ENCODE data around the gene IRF7.

The IRF7 gene

GRCh38 chr11:620935-621814 lies 5.4 kb upstream of the IRF7 start:
- no peak for DNase-seq (ENCODE audit: low read depth)

GRCh38 chr11:620201-620600 lies 4.5 kb upstream of the IRF7 start:
- DNase-seq (ENCODE audit: low read depth) = no peak

DNA sequence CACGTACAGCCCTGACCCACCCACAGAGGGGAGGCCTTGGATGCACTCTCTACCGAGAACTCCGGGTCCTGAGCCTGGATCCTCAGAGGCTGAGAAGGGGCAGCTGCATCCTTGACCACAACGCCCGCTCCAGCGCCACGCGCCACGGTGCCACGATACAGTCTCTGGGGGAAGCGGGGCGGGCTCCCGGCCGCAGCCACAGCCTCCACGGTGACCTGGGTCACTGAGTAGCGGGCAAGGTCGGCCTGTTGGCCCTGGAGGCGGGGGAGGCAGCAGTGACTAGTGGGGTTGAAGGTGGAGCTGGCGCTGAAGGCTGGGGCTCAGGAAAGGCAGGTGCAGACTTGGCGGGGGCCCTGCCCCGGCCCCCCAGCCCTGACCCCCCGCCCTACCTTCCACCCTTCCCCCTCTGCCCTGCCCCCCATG lies 3.9 kb upstream of the IRF7 start:
- DNase-seq (ENCODE audit: low read depth) = no peak

GRCh38 chr11:618856-619627 lies 3.3 kb upstream of the IRF7 start:
- no peak for DNase-seq (ENCODE audit: low read depth)

DNA sequence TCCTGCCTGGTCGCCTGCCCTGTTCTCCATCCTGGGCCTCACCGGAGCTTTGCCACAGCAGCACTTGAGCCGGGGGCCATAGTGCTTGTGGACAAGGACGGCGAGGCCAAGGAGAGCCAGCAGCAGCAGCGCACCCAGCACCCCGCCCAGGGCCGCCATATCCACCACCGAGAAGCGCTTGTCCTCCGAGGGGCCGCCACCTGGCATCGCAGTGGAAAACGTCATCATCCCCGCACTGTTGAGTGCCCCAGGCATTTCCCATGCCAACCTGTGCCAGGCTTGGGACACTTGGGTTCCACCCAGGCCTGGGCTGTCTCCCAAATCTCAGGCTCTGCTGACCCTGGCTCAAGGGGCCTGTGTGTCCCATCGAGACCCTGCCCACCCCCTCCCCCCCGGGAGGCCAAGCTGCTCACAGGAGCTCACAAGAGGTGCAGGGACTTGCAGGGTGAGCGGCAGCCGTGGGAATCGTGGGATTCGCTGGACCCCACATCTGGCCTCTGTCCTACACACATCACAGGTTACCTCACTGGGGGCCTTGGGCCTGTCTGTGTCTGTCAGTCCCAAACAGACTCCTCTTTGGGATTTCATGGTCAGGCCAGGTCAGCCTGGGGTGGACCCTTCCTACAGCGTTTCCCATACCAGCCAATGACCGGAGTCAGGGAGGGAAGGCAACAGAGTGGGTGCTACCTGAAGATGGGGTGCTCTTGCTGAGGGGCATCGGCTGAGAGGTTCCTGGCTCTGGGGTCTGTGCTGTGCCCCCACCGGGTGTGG lies 2.3 kb upstream of the IRF7 start:
- DNase-seq (ENCODE audit: low read depth) = no peak

DNA sequence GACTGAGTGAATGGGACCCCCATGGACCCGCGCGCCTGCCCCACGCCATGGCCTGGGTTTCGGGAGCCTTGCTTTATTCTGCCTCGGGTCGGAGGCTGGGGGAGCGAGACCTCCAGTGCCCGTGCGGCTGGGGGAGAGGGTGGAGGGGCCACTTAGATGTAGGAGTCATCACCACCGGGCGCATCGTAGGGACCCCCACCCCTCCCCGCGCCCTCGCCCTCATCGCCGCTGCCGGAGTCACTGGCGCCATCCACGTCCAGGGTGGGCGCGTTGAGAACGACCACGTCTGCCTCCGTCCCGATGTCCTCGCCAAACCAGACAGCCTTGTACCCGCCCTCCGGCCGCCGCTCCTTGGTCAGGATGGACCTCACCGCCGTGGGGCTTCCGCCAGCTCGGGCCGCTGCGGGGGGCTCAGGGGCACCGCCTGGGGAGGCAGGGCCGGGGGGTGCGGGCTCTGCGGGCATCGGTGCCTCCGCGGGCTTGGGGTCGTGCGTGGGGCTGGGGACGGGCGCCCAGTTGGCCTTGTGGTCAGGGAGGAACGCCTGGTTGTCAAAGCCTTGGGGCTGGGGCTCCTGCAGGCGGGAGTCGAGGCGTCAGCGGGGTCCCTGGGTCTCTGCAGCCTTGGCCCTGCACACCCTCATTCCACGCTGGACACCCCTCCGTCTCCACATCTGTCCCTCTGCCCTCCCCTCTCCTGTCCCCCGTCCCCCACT lies 1.6 kb upstream of the IRF7 start:
- DNase-seq (ENCODE audit: low read depth) = no peak

- DNase-seq (ENCODE audit: low read depth) = no peak
These were observed 809 bp upstream of the IRF7 start for GRCh38 chr11:616320-617198.

DNA sequence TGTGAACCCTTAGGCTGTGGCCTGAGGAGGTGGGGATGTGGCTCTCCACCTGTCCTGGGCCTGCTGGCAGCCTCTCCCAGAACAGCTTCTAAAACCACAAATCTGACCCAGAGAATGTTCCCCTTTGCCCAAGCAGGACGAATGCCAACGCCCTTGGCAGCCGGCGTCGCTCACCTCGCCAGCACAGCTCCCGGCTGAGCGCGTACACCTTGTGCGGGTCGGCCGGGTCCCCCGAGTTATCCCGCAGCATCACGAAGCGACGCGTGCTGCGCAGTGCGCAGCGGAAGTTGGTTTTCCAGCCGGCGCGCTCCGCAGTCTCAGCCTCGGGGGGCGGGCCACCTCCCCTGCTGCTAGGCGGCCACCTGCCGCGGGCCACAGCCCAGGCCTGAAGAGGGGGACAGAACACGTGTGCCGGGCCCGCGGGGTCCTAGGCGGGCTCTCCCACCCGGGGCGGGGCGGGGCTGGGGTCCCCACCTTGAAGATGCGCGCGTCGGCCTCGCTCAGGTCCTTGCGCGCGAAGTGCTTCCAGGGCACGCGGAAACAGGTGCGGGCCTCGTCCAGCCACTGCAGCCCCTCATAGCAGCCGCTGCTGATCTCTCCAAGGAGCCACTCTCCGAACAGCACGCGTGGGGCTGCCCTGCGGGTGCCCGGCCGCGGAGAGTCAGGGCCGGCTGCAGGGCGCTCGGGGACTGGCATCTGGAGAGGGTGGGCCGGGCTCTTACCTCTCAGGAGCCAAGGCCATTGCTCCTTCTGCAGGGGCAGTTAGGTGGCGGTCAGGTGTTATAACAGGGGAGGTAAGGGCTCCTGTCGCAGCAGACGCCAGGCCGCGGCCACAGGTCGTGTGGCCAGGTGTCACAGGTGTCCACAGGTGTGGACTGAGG lies 887 bp downstream of the IRF7 start:
- no peak for DNase-seq (ENCODE audit: low read depth)

GRCh38 chr11:614021-614622 lies 1.6 kb downstream of the IRF7 start:
- DNase-seq (ENCODE audit: low read depth) = no peak

- DNase-seq (ENCODE audit: low read depth) = peak; percentile 68
These were observed 2.3 kb downstream of the IRF7 start for GRCh38 chr11:613369-613968.

GRCh38 chr11:612961-613300 lies 2.8 kb downstream of the IRF7 start:
- no peak for DNase-seq (ENCODE audit: low read depth)

DNA sequence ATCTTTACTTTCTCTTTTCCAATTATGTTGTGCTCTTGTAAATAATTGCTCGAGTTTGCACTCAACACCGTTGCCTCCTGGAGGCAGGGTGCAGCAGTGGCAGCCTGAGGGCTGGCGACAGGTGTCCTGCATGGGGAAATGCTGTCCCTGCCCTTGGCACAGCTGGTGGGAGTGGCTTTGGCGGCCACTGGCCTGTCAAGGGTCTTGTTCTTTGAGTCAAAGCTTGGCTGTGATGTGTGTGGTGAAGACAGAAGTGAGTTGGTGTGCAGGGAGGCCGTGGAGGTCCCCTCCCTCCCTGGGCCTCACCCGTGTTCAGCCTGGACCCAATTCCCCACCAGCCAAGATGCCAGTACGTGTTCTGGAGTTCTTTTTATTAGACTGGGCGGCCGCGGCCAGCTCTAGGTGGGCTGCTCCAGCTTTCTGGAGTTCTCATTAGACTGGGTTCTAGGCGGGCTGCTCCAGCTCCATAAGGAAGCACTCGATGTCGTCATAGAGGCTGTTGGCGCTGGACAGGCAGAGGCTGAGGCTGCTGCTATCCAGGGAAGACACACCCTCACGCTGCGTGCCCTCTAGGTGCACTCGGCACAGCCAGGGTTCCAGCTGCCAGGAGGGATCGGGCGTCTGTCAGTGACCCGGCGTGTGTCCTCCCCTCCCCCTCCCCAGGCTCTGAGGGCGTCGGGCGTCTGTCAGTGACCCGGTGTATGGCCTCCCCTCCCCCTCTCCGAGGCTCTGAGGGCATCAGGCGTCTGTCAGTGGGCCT lies 3.4 kb downstream of the IRF7 start:
- DNase-seq (ENCODE audit: low read depth) = no peak

DNA sequence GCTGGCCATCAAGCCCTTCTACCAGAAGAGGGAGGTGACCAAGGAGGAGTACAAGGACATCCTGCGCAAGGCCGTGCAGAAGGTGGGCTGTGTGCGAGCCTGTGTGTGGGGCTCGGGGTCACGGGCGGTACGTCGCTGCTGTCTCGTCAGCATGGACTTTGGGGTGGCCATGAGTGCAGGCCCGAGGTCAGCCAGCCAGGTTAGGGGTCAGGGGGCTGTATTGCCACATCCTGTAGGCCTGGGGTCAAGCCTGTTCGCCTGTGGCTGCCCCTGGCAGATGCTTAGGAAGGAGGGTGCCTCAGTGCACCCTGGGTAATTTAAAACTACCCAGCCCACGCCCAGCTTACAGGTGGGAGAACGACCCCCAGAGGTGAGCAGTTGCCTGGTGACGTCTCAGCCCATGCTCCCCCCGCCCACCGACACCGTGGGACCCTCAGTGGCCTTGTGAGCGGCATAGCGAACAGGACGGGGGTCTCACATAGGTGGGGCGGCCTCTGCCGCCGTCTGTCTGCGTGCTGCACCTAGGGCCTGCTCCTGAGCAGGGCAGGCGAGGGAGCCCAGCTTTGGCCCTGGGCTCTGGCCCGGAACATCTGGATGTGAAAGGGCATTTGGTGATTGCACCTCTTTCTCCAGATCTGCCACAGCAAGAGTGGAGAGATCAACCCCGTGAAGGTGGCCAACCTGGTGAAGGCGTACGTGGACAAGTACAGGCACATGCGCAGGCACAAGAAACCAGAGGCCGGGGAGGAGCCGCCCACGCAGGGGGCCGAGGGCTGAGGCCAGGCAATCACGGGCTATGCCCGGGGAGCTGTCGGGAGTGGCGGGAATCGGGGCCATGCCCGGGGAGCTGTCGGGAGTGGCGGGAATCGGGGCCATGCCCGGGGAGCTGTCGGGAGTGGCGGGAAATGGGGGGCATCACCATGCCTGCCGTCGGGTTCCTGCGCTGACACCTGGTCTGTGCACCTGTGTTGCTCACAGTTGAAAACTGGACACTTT lies 4.5 kb downstream of the IRF7 start:
- DNase-seq (ENCODE audit: low read depth) = no peak

GRCh38 chr11:610146-610801 lies 5.5 kb downstream of the IRF7 start:
- DNase-seq (ENCODE audit: low read depth) = no peak

DNA sequence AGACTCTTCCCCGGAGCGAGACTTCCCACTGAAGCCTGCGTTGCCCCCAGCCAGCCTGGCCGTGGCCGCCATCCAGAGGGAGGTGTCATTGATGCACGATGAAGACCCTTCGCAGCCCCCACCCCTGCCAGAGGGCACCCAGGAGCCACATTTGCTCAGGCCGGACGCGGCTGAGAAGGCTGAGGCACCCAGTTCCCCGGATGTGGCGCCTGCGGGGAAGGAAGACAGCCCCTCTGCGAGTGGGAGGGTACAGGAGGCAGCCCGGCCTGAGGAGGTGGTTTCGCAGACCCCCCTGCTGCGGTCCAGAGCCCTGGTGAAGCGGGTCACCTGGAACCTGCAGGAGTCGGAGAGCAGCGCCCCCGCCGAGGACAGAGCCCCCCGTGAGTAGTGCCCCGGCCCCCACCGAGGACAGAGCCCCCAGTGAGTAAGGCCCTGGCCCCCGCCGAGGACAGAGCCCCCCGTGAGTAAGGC lies 6.4 kb downstream of the IRF7 start:
- DNase-seq (ENCODE audit: low read depth) = no peak

DNA sequence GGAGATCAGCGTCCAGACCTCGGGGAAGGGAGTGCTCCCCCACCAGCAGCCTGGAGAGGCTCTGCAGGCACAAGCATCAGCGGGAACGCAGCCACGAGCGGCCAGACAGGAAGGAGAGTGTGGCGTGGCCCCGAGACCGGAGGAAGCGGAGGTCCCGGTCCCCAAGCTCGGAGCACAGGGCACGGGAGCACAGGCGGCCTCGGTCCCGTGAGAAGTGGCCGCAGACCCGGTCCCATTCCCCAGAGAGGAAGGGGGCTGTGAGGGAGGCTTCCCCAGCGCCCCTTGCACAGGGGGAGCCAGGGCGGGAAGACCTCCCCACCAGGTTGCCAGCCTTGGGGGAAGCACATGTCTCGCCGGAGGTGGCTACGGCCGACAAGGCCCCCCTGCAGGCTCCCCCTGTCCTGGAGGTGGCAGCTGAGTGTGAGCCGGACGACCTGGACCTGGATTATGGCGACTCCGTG lies 6.9 kb downstream of the IRF7 start:
- no peak for DNase-seq (ENCODE audit: low read depth)

All from stimulated activated CD8-positive, alpha-beta memory T cell treated with anti-CD3 and anti-CD28 coated beads, Interleukin-12 subunit alpha, Interleukin-12 subunit beta, amount 100 ng/mL, for 1 hour (primary cell).